Left cardiac atrium (tissue), 4 donors: ENCODE measurements around the gene TOLLIP. TPM values are rescaled to one million over a fixed set of nuclear protein-coding genes. Genes with fewer than 3 reads are reported as not detected.

Experiments used
- ATAC-seq, 2 donors: fragments of 200-7000 bp; cut with Tn5 transposase; one replicate each; pipeline ENCODE4 v1.9.1; 2020; ENCODE audit warnings: mild to moderate bottlenecking in 2 of 2, moderate library complexity in 2 of 2
- DNase-seq: peaks from one replicate; pipeline ENCODE4 v3.0.0-alpha.2; 2020
- intact Hi-C, 2 donors: fragments of 100-400 bp; cut with DNase I; formaldehyde crosslinking; loops; one replicate each; pipeline versions ENCODE4 v1.14.1 to v1.15.1; 2022 to 2023
- microRNA-seq, 2 donors: library from miRNA; unstranded; fragments of <30 nt; microRNA quantifications; one replicate each; pipeline ENCODE4 v1.2.0, GENCODE V29; 2020
- total RNA-seq, 2 donors: library from RNA; stranded (reverse); fragmentation: NEBNext Ultra II Directional; extraction: Animal tissue kit (Norgen Biotek cat#: 25700); gene quantifications; one replicate each; pipeline ENCODE4 v1.2.1, GENCODE V29; 2021
- donor health status: DM: no; HTN: yes; CAD: no.
- donor health status: DM: no; HTN: yes; CAD: no; lungs with severe emphysema.
- donor health status: DM: yes; HTN: yes; CAD: no.
- donor health status: Dilated cardiomyopathy.

The TOLLIP gene
- total RNA-seq, 2 donors from 2014 or later: 43.4 to 50.8 TPM

GRCh38 chr11:1230456-1231395 is 78.7 kb downstream of the TOLLIP start:
- ATAC-seq: no peak
- DNase-seq: peak; percentile 23
- intact Hi-C loops: no loop called here

GRCh38 chr11:1230121-1230455 is 79.3 kb downstream of the TOLLIP start:
- ATAC-seq (no peak), DNase-seq (no peak)
- intact Hi-C loops: no loop called here

- ATAC-seq (no peak), DNase-seq (peak; percentile 16)
- intact Hi-C loops: no loop called here
These were observed 79.8 kb downstream of the TOLLIP start for GRCh38 chr11:1229471-1230120.

GRCh38 chr11:1228921-1229451 is 80.4 kb downstream of the TOLLIP start:
- intact Hi-C loops: no loop called here
- ATAC-seq (no peak), DNase-seq (peak; percentile 13)

GRCh38 chr11:1228101-1228821 is 81.2 kb downstream of the TOLLIP start:
- ATAC-seq: no peak
- DNase-seq: peak; percentile 17
- intact Hi-C loops: no loop called here

- intact Hi-C loops: no loop called here
- DNase-seq: peak; percentile 10
- ATAC-seq: no peak
These were observed 81.8 kb downstream of the TOLLIP start for GRCh38 chr11:1227551-1228100.

GRCh38 chr11:1226986-1227550 is 82.4 kb downstream of the TOLLIP start:
- no peak for ATAC-seq
- DNase-seq: peak; percentile 12
- intact Hi-C loops: no loop called here

- intact Hi-C loops: no loop called here
- DNase-seq: peak; percentile 18
These were observed 83.0 kb downstream of the TOLLIP start for GRCh38 chr11:1226226-1226985.

GRCh38 chr11:1225386-1226225 is 83.8 kb downstream of the TOLLIP start:
- no peak for ATAC-seq
- intact Hi-C loops: no loop called here
- peak; percentile 19 for DNase-seq

More at GRCh38 chr11:1226226-1226985, 83.0 kb downstream of the TOLLIP start:
- ATAC-seq: no peak

- intact Hi-C loops: no loop called here
- peak; percentile 15 for DNase-seq
- ATAC-seq: no peak
These were observed 84.7 kb downstream of the TOLLIP start for GRCh38 chr11:1224491-1225385.

Small RNA genes within 50 kb of the gene (microRNA-seq; reads per million reads assigned to microRNA genes)
- gene MIR6744: 0 reads per million in 2 donors

Other genes starting within 250 kb of the TOLLIP start
- gene MUC2, start 234.8 kb downstream of the TOLLIP start, total RNA-seq: under 1 TPM in 1 of 2 donors, not detected in 1; 0.26 TPM
- gene MUC5AC, start 151.7 kb downstream of the TOLLIP start, total RNA-seq: not detected
- not detected for gene MUC5B, start 86.6 kb downstream of the TOLLIP start, total RNA-seq
- 1 to 10 TPM; 1.3 to 1.6 TPM for gene BRSK2, start 80.3 kb upstream of the TOLLIP start, total RNA-seq
- gene MOB2, start 177.1 kb upstream of the TOLLIP start, total RNA-seq: 10 to 100 TPM; 36.6 to 44.0 TPM